Heart right ventricle (tissue), 16 donors: ENCODE data around the gene PUS10. TPM values are rescaled to one million over a fixed set of nuclear protein-coding genes. Genes with fewer than 3 reads are reported as not detected.

Experiments
- ATAC-seq, 8 donors: fragments of 200-7000 bp; cut with Tn5 transposase; one replicate each; pipeline ENCODE4 v1.9.1; 2020; ENCODE audit warnings: mild to moderate bottlenecking in 8 of 8, moderate library complexity in 8 of 8, moderate number of reproducible peaks in 1 of 8
- DNase-seq, 2 donors: peaks; one replicate each; pipeline ENCODE4 v3.0.0-alpha.2; 2020
- H3K27ac ChIP-seq, 10 donors: fragments of 200-600 bp; sonication (generic) in 2 of 10; one replicate each; pipeline versions ENCODE4 v1.5.0 to v1.8.0; 2020 to 2022; ENCODE audit warnings: mild to moderate bottlenecking in 3 of 10
- H3K27me3 ChIP-seq, 7 donors: fragments of 200-600 bp; one replicate each; pipeline ENCODE4 v1.8.0; 2021 to 2022; ENCODE audit warnings: mild to moderate bottlenecking in 2 of 7
- H3K36me3 ChIP-seq, 9 donors: fragments of 200-600 bp; sonication (generic) in 1 of 9; one replicate each; pipeline versions ENCODE4 v1.5.0 to v1.8.0; 2020 to 2022; ENCODE audit warnings: mild to moderate bottlenecking in 2 of 9
- H3K4me1 ChIP-seq, 9 donors: fragments of 200-600 bp; sonication (generic) in 1 of 9; one replicate each; pipeline versions ENCODE4 v1.5.0 to v1.8.0; 2020 to 2022; ENCODE audit warnings: mild to moderate bottlenecking in 4 of 9
- H3K4me3 ChIP-seq, 10 donors: fragments of 200-600 bp; sonication (generic) in 2 of 10; one replicate each; pipeline versions ENCODE4 v1.5.0 to v1.8.0; 2020 to 2022; ENCODE audit warnings: mild to moderate bottlenecking in 7 of 10, moderate library complexity in 2 of 10
- H3K9me3 ChIP-seq, 11 donors: fragments of 200-600 bp in 10 of 11; sonication (generic) in 2 of 11; one replicate each; pipeline versions ENCODE4 v1.5.0 to v1.8.0; 2013 to 2022; ENCODE audit warnings: mild to moderate bottlenecking in 2 of 11, control low read depth in 1 of 11, moderate library complexity in 1 of 11
- CTCF ChIP-seq, 9 donors: fragments of 200-600 bp; sonication (generic) in 2 of 9; IDR thresholded peaks; one replicate each; pipeline versions ENCODE4 v1.5.0 to v1.8.0; 2021 to 2022; ENCODE audit warnings: antibody characterized with exemption in 9 of 9, mild to moderate bottlenecking in 5 of 9, moderate library complexity in 1 of 9
- WGBS, 2 donors: extraction: QIAGEN DNeasy Blood & Tissue Kit; methylation state at CpG; one replicate each; pipeline ENCODE4 v1.1.7; 2013; ENCODE audit warnings: inconsistent platforms in 1 of 2; 5-methylcytosine and 5-hydroxymethylcytosine counted together
- intact Hi-C, 10 donors: fragments of 100-400 bp; cut with DNase I; formaldehyde crosslinking; loops; one replicate each; pipeline versions ENCODE4 v1.11.1 to v1.14.2; 2022
- polyA plus RNA-seq, 2 donors: library from polyadenylated mRNA; stranded (reverse); fragments of 200-250 nt; gene quantifications; one replicate each; pipeline ENCODE4 v1.2.3, GENCODE V29; 2013
- total RNA-seq, 10 donors: library from RNA; stranded (reverse); fragmentation: NEBNext Ultra II Directional in 3 of 10; extraction: Animal tissue kit (Norgen Biotek cat#: 25700) in 3 of 10; gene quantifications; one replicate each; pipeline versions ENCODE4 v1.2.1 to v1.2.4, GENCODE V29; 2021 to 2023
- donor health status: Arrhythmogenic right ventricular cardiomyopathy.
- donor health status: ischemic (EF 13 %, LVEDD 7.1; RV severe dilation, severe dysfunction).
- donor health status: healthy with polysubstance abuse.
- donor health status: DM: no; HTN: yes; CAD: no.
- donor health status: DM: no; HTN: no; CAD: no.
- donor health status: ischemic (EF 25% LVEDD 6.9; RV normal size, moderate dysfunction).
- donor health status: ischemic (EF 25% LVEDD 5.7; RV mildly dilated, moderate dysfunction).
- donor health status: healthy.
- donor health status: DM: yes; HTN: yes; CAD: no.
- donor health status: Ischemic cardiomyopathy.
- donor health status: ischemic (EF 35%, LVEDD 5.7; RV mildly dilated, moderate dysfunction).
- donor health status: nonischemic (EF 11% LVEDD 7.7; RV severe dilation, severe dysfunction).
- donor health status: DM: yes; HTN: yes; CAD: no.
- donor health status: PGD.
- donor health status: ischemic (EF 29% LVEDD 5.4; RV normal size, mild dysfunction).
- donor health status: nonischemic (EF 23%, LVEDD 6.1; RV moderate dilation, normal function).

Gene PUS10
- total and polyA plus RNA-seq, 12 donors = 1.5 to 5.5 (median 4.4) TPM

GRCh38 chr2:61005736-61006135 lies 12.3 kb downstream of the PUS10 start:
- intact Hi-C loops = loop anchor here in 1 of 10 donors (10.0 kb wide), 1 partner anchor 211 kb away; no protein-coding TSS in a partner anchor
- Histone ChIP-seq H3K27ac (no peak overlapping the region), H3K4me3 (no peak overlapping the region), H3K9me3 (no peaks in the 10 kb centered on the region), H3K27me3 (no peaks in the 10 kb centered on the region), H3K4me1 (peaks cover 0 to 2% (median 0%) of the 10 kb centered on the region in 9 donors), H3K36me3 (peaks cover 0 to 38% (median 0%) of the 10 kb centered on the region in 9 donors)
- no peak for DNase-seq
- 89 to 90% methylated on average over 3 of the region's 3 CpGs for WGBS, 2 donors
- ATAC-seq = no peak
- no peak for TF ChIP-seq CTCF (IDR thresholded peaks at IDR 0.05)

GRCh38 chr2:60998628-60999545 lies 19.2 kb downstream of the PUS10 start:
- H3K36me3 ChIP-seq = peaks cover 0 to 7% (median 0%) of the 10 kb centered on the region in 9 donors
- H3K4me1 ChIP-seq = peaks cover 0 to 11% (median 0%) of the 10 kb centered on the region in 9 donors
- no peaks in the 10 kb centered on the region for H3K9me3 ChIP-seq
- intact Hi-C loops = loop anchor here in 9 of 10 donors (1.0 to 10.0 kb wide), 11 partner anchors 114 to 292 kb away; partner anchors contain the start of gene REL (in 1 of the 9)
- TF ChIP-seq CTCF (IDR thresholded peaks at IDR 0.05) = peak in 8 of 9 donors; percentile 40 to 79 (median 70)
- peak in 1 of 8 donors; percentile 56 for ATAC-seq
- no peak overlapping the region for H3K4me3 ChIP-seq
- no peak overlapping the region for H3K27ac ChIP-seq
- no peak for DNase-seq
- no peaks in the 10 kb centered on the region for H3K27me3 ChIP-seq
- WGBS, 2 donors = 83 to 85% methylated on average over 4 of the region's 4 CpGs

- H3K4me3 ChIP-seq = no peak overlapping the region
- DNase-seq (no peak), ATAC-seq (no peak)
- H3K27ac ChIP-seq = no peak overlapping the region
- no peak for TF ChIP-seq CTCF (IDR thresholded peaks at IDR 0.05)
- intact Hi-C loops = loop anchor here in 2 of 10 donors (10.0 kb wide), 2 partner anchors 109 to 199 kb away; partner anchors contain the start of gene REL (in 1 of the 2)
- H3K9me3 ChIP-seq = peaks cover 0 to 15% (median 4%) of the 10 kb centered on the region in 11 donors
- H3K4me1 ChIP-seq = peaks cover 0 to 13% (median 0%) of the 10 kb centered on the region in 9 donors
- no peaks in the 10 kb centered on the region for H3K27me3 ChIP-seq
- peaks cover 0 to 7% (median 0%) of the 10 kb centered on the region in 9 donors for H3K36me3 ChIP-seq
Observed at GRCh38 chr2:60994131-60994530, 23.9 kb downstream of the PUS10 start.

- Histone ChIP-seq H3K27ac (peak overlapping the region in 5 of 10 donors; percentile 4 to 81 (median 37)), H3K36me3 (peaks cover 0 to 7% (median 0%) of the 10 kb centered on the region in 9 donors), H3K4me3 (peak overlapping the region in 2 of 10 donors; percentile 0 to 3), H3K4me1 (peaks cover 0 to 13% (median 0%) of the 10 kb centered on the region in 9 donors), H3K9me3 (peaks cover 0 to 15% (median 4%) of the 10 kb centered on the region in 11 donors), H3K27me3 (no peaks in the 10 kb centered on the region)
- ATAC-seq = peak in 6 of 8 donors; percentile 46 to 84 (median 78)
- WGBS, 2 donors = 78 to 90% methylated on average over 7 of the region's 7 CpGs
- TF ChIP-seq CTCF (IDR thresholded peaks at IDR 0.05) = no peak
- DNase-seq = no peak
- intact Hi-C loops = loop anchor here in 2 of 10 donors (10.0 kb wide), 2 partner anchors 108 to 198 kb away; partner anchors contain the start of gene REL (in 1 of the 2)
Observed at GRCh38 chr2:60992985-60993392, 25.1 kb downstream of the PUS10 start.
